Measurements from ENCODE around the gene LHFPL2.

The LHFPL2 gene

DNA sequence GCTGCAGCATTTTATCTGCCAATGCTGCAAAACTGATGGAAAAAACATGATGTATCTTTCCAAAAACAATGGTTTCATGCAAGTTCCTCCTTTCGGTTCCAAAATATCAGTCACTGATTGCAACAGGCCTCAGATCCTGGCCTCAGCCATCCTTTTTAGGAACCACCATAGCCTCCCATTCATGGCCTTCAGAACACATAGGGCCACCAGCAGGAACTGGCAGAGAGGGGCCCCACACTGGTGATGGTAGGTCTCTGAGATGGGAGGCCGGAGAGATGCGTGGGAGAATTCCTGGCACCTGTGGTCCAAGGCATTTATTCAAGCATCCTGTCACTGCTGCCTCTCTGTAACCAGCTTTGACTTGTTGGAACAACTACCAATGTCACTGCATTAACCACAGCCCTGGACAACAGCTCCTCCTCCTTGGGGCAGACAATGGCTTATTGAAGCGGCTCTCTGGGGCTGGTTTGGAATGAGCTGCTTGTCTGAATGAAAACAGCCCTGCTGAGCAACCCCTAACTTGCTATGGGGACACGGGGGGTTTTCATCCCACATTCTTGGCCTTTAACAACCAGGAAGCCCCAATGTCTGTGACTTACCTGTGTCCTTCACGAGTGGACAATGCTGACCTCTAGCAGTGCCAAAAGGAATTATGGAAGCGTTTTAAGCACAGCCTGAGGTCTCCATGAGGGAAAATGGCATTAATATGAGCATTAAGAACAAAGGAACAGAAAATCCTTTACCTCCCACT, 108.1 kb downstream of the LHFPL2 start:
- no peak for DNase-seq

DNA sequence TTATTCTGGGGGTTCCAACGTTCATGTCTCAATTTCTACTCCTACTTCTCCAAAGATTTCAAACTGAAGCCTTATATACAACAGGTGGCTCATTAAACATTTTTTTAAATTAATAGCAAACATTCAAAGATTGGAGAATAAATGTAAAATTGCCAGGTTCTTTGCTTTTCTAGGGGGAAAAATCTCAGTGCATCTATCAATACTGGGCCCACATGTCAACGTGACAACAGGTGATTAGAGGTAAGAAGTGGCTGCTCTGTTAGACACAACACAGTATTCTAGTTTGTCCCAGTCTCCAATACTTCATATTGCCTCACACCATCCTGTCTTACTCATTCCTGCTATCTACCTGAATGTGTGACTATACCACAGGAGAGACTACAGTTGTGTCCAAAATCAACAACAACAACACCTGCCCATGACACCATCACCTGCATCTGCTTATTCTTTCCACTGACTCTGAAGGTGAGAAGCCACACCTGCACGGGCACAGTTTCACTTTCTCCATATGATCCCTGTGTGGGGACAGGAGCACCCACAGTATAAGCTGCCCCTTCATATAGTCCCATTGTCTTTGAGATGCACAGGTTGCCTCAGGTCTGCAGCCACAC, 110.2 kb downstream of the LHFPL2 start:
- DNase-seq, result no peak

DNA sequence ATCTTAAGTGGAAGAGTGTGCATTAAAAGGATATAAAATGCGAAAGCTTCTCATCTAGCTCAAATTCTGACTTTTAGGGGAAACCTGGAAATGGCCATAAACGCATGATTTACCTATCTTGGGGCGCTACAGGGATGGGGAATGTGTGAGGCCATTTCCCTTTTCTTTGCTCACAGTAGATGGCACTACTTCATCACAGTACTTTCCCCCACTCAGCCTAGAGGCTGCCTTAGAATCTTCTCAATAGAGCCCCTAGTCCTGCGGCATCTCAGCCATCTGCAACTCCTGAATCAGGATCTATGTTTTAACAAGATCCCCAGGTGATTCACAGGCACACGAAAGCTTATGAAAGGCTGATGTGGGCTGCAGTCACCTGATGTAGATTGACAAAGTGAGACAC, 110.8 kb downstream of the LHFPL2 start:
- no peak for DNase-seq

DNA sequence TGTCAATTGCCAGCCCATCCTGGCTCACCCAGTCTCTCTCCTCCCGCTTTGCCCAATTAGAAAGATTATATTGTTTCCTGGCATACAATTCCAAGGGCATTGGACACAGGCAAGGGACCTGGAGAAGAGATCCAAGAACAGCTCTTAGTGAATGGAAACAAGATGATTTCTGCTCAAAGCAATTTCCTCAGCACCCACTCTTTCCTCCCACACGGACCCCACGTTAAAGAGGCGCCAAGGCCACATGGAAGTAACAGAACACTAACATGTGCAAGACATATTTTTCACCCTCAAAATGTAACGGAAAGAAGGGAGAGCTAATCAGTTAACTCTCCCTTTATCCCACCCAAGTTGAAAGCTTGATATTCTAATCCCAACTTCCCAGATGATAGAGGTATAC, 111.2 kb downstream of the LHFPL2 start:
- DNase-seq, result no peak

DNA sequence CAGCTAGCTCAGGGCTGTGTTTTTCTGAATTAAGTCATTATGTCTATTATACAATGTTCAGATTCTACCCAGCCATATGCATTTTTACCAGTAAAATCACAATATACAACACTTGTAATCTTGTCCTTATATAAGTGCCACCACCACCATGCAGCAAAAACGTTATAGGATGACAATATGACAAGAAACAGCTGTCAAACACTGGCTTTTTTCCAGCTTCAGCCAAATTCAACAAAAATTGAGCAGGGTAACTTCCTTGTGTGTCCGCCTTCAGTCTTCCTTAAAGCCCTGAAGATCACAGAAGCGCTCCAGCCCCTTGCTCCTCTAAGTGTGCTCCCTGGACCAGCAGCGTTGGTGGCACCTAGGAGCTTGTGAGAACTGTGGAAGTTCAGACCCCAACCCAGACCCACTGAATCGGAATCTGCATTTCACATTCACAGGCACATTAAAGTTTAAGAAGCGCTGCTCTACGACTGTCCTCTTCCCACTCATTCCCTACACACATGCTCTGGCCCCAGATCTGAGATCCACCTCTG, 111.8 kb downstream of the LHFPL2 start:
- DNase-seq, result no peak

DNA sequence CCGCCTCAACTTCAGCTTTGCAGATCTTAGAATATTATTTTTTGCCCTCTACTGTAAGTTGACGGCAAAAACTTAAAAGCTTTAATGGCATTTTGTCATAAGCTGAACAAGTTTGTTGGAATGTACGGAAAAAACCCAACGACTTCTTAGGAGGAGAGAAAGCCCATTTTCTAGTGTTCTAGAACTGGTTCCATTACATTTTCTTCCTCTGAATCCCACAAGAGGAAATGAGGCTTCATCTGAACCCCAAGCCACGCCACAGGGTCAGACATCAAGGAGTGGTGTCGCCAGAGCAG, 113.7 kb downstream of the LHFPL2 start:
- DNase-seq, result no peak

DNA sequence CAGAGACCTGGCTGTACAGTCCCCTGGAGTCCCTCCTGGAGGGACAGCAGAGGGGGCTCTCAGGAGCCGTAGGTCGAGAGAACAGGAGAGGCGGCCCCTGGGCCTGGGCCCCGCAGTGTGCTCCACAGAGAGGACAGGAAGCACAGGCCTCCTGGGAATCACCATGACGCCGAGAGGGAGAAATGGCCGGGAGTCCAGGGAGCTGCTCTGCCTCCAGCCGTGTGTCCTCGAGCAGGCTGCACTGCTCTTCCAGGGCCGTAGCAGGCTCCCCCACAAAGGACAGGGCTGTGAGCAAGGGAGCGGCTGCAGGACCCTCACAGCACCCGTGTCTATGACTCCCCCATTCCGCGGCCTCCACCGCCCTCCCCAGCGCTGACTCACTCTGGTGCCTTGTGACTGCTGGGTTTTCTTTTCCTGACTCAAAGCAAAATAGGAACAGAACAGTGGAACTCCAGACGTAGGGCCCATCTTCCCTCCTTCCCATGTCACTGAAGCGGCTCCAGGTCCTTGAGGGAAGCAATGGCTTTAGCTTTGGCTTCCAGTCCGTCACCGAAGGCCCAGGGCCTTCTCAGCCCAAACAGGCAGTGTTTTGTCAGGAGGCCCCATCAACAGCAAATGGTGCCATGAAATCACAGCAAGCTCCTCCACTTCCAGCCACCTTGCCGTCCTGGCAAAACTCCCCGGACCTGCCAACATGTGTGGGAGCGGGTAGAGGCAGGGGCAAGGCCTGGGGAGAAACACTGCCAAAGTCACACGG, 114.2 kb downstream of the LHFPL2 start:
- DNase-seq, result no peak

DNA sequence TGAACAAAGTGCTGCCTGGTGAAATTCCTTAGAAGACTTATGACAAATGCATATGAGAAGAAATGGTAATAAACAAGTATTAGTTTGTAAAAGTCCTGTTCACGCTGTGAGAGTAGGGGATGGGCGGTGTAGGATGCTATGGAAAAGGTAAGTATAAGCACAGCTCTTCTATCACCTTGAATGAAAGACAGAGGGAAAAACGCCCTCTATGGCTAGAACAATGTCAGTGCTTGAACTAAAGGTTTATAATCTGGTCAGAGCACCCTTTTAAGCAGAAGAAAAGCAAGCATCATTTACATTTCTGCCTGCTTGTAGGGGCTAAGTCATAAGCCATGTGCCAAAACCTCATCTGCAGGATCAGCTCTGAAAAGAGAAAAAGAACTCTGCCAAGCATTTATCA, 115.2 kb downstream of the LHFPL2 start:
- no peak for DNase-seq

DNA sequence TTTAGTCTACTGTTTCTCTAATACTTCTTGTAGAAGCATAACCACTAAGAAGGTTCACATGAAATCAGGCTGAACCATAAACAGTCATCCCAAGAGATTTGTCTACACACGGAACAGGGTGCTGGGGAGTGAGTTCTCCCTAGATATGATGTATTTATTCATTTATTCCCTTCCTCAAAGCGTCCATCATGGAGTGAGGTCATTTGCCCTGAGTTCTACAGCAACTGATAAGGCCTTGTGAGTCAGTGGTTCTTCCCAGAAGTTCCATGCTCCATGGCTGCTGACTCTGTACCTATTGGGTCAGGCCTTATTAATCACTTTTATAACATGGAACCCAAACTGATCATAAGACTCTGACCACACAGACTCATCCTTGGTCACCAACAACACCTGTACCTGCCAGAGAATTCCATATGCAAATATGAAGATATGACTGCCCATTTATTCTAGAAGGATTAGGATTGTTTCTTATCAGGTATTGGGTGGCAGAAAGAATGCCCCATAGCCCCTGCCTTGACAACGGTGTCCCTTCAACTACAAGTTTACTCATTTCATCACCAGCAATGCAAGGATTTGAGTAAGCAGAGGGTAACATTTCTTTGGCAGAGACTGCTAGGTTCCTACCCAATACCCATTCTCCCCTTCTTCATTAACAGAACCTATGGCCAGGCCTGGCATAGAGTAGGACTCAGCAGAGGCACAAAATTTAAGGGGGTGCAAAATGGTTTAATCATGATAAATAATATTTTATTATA, 118.1 kb downstream of the LHFPL2 start:
- DNase-seq, result no peak

DNA sequence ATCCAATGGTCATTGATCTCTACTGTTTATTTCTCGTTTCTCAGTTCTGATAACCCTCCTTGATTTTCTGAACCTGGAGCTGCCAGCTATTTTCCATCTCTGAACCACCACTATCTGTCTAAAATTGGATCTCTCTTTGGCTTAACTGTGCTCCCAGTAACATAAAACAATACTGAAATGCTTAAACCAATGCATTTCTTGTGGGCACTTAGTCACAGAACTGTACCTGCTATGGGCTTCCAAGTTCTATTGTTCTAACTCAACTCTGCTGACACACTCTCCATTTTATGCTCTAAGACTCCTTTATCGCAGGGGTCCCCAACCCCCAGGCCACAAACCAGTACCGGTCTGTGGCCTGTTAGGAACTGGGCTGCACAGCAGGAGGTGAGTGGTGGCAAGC, 120.6 kb downstream of the LHFPL2 start:
- no peak for DNase-seq

DNA sequence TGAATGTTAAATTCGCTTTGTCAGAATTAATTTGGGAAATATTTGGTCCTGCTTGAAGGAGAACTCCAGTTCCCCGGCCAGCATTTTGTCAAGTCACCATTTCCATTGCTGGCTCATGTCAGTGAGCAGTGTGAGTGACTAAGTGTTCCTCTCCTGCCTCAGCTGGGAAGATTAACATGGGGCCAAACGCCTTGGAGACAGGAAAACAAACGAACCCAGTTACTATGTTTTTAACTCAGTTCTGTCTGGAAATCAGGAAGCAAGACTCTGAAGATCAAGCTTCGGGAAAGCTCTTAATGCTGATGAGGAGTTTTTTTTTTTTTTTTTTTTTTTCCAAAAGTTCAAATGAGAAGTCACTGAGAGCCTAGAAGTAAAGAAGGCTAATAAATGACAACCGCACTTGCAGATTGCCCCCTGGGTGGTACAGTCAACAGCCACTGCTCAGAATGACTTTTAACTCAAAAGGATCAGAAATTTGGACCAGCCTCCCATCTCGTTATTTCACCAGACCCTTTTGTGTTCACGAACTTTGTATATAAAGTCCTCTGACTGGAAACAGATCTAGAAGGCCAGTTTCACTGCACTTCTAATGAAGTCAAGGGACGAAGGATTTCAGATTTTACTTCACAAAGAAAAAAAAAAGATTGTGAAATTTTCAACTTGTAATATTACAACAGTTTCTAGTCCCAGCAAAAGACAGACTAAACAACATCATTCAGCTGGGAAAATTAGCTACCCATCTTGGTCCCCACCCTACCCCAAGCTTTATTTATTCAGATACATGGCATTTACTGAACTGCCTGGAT, 121.3 kb downstream of the LHFPL2 start:
- no peak for DNase-seq

DNA sequence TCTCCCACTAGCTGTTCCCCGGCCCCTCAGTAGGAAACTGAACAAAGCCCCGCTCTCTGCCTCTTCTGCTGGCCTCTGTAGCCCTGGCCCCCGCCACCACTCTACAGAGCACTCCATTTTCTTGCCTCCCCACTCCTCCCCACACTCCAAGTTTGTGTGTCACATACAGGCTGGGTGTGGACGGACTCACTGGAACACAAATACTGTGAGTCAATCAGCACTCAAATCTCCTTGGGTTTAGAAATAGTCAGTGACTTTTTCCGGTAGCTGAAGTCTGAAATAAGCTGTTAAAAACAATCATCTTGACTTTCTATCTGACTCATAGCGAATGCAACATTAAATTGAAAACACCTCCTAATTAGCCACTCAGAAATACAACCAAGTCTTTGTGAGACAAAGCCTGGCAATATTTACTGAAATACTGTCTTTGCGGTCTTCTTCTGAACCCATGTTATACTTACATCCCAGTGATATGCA, 122.5 kb downstream of the LHFPL2 start:
- DNase-seq, result no peak

DNA sequence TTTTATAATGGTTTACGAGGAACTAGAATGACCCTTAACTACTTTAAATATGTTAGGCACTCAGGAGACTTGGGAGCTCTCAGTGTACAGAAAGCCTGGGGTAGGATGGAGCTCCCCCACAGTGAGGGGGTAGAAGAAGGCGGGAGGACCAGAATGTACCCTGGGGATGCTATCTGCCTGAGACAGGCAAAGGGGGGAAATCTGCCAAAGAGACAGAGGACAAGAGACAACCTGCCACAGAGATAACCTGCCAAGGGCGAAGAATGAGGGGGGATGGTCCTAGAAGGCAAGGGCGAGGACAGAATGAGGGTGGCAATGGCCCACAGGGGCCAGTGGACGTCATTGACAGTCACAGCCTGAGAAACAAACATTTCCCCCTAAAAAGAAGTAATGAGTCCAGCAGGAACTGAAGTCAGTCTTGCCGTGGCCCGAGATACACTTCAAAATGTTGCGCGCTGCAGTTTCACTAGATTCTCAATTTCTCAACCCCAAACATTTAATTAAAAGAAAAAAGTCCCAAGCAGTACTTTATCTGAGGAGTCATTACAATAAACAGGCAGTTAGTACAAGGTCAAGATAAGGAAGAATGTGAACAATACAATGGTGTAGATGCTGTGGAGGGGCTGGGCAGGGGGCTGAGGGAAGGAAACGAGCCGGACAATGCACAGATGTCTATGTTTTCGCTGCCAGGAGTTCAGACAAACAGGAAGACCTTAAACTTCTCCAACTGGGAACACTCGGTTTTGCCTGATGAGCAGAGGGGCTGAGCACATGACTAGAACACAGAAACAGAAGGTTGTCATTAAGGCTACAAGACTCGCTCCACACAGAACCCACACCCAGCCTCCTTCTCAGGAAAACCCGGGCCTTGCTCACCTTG, 125.0 kb downstream of the LHFPL2 start:
- DNase-seq, result no peak

DNA sequence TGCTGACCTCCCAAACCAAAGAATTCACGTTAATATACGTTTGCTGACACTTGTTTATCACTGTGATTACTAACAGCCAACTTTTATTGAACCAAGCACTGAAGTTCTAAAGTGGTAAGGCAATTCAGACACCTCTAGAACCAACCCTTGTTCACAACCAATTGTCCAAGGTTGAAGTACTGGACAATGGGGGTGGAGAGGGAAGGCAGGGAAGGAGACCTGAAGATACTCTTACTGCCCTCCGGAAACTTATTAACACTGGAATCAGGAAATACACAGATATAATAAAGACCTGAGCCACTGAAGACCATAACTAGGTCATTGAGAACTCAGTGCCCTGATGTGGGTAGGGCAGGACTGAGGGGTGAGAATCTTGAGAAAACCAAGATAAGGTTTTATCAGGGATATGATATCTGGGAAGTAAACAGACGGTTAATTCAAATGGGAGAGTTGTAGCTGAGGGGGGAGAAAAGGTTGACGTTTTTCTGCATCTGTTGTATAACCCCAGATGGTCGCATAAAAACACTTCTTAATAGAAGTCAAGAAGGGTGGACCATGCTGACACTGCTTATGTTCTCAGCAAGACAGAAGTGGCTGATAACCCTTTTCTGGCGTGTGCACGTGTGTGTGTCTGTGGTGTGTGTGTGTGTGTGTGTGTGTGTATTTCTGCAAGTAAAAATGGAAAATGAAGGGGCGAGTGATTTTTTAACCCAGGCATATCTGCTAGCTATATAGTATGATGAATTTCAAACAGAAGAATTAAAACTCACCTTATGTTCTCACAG, 125.9 kb downstream of the LHFPL2 start:
- no peak for DNase-seq

DNA sequence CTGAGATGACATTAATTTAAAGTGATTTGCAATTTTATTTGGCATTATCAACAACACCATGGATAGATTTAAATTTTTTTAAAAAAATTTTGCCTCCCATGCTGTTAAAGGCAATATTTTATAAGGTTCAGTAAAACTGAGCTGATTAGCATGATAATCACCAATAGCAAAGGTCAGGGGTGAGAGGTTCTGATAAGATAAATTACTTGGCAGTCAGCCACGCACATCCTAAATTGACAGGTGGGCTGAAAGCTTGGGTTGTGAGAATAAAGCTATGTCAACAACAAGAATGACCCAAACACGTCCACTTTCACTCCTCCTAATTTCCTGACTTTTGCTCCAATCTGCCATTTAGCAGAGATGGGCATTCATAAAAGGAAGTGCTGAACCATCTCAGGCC, 127.1 kb downstream of the LHFPL2 start:
- no peak for DNase-seq

DNA sequence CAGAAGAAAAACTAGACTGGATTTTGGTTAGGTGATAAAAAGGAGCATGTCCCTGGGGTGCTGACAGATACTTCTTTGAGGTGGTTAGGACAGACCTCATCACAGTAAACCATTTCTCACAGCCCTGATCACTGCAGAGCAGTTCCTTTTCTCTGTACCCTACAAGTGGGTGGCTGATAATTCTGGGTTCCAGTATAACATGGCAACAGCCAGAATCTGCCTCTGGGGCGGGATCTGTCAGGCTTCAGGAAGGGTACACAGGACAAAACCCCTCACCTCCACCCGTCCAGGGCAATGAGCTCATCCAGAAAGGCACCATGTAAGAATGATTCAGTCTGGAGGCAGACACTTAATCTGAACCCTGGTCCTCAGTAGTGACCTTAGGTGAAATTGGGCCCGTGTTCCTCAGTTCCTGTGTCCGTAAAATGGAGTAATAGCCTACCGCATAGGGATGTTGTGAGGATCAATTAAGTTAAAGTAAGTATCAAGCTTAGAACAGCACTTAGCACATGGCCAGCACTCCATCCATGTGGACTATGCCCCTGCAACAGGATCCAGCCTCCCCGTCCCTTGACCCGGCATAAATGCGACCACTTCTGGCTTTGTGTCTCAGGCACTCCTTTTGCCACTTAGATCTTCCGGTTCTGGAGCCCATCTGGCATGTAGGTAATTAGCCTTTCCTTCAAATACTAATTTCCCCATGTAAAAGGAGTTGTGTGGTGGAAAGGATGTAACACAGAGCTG, 129.2 kb downstream of the LHFPL2 start:
- DNase-seq, result no peak

DNA sequence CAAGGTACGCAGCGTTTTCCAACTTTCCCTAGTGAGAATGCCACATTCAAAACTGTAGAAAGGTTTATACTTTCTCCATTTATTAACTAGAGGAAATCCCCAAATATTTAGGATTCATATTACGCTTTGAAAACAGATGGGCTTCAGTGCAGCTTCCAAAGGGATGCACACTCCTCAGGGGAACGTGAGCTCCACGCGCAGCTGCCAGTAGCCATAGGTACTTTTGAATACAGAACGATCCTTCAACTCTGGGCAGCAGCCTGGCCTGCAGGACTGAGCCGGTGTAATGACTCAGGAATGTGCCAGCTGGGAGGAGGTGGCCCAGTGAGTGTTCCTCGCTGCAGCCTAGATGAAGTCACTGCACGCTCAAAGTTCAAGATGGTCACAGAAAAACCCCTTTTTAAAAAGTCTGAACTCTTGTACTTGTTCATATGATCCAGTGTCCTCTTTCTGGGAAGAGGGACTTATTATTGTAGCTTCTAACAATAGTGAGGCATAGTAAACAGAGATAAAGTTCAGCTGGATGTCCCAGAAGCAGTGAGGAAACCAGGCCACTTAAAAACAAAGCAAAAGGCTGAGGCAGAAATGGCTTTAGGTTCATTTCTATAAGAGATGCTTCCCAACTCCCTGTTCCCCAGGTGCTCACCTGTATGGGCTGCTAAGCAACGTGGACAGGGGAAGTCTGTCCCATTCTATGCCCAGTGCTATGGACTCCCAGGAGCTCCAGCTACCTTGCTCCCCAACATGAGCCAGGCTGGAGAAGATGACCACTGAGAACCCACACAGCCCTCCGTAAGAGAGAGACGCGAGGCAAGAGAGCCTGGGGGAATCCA, 130.0 kb downstream of the LHFPL2 start:
- DNase-seq, result no peak

DNA sequence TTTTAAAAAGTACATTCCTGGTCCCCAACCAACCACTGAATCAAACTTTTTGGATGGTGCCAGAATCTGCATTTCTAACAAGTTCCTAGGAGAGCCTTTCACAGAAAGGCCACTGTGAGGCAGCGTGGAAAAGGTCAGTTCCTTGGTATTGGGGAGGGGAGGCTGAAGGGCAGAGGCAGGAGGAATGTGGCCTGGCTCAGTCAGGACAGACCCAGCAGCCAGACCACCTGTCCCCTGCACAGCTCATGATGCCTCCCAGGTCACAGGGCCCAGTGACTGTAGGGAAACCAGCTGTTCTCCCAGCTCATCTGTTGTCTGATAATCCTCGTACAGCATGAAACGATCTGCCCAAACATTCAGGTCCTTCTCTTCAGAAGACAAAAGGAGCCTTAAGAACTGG, 132.9 kb downstream of the LHFPL2 start:
- DNase-seq, result no peak
